ENCODE results near the gene DHX35.
A peak's percentile ranks its signal among the peaks of the same experiment; 100 is the strongest.

The DHX35 gene

DNA sequence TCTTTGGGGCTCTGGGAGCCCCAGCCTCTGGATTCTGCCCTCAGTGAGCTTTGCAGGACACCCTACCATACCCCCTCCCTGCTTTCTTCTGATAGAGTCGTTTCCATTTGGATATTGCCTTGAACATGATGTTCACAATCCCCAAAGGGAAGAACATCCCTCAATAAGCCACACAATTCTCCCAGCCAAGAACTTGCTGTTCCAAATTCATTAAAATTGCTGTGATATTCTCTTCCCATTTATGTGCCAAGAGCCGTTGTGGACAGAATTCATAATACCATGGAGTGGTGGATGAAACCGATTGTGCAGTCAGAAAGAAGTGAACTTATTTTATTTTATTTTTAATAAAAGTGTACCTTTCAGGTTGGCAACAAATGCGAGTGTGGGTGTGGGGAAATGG is 95.8 kb downstream of the DHX35 start:
- no peak for DNase-seq (ENCODE audit: low read depth in 2 of 2)

DNA sequence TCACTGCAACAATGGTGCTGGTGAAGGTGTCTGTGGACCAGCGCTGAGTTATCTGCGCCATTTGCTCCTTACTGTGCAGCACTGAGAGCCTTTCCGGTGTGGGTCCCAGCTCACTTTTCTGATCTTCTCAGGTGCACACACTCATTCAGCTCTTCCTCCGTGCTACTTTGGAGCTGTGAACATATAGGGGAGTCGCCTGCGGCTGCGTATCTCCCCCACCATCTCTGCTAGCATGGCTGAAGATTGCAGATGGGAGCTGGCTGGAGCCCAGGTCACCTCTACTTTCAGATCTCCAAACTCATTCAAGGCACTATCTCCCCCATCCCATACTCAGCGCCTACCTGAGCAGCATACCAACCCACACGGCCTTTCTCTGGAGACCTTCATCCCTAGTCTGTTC is 96.9 kb downstream of the DHX35 start:
- no peak for DNase-seq (ENCODE audit: low read depth in 2 of 2)

DNA sequence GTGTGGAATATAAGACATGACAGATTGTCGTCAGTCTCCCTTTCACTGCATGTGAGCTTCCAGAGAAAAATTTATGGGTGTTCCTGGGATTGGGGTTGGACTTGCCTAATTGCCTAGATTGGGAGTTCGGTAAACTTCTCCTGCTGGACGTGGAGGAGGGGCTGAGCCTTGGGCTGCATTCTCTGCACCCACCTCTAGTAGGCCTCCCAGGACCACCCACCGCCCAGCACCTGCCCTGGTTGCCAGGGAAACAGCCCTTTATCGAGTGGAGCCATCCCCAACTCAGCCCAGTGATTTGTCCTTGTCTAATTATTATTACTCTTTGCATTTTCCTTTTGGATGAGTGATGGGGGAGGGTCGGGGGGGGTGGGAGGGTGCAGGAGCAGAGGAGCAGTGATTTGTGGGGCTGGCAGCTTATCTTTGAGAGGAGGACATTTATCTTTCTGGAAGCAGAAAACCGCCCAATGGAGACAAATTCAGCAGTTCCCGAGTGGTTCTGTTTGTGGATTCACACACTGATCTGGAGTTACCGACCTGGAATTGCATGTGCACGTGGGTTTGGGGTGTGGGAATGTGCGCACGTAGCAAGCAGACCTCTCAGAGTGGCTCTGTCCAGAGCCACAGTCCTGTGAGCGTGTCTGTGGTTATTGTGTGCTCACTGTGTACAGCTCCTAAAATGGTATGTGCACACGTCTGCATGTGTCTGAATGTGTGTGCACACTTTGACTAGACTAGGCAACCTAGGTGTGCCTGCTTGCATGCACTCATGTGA is 104.5 kb downstream of the DHX35 start:
- DNase-seq (ENCODE audit: low read depth in 2 of 2) = no peak

DNA sequence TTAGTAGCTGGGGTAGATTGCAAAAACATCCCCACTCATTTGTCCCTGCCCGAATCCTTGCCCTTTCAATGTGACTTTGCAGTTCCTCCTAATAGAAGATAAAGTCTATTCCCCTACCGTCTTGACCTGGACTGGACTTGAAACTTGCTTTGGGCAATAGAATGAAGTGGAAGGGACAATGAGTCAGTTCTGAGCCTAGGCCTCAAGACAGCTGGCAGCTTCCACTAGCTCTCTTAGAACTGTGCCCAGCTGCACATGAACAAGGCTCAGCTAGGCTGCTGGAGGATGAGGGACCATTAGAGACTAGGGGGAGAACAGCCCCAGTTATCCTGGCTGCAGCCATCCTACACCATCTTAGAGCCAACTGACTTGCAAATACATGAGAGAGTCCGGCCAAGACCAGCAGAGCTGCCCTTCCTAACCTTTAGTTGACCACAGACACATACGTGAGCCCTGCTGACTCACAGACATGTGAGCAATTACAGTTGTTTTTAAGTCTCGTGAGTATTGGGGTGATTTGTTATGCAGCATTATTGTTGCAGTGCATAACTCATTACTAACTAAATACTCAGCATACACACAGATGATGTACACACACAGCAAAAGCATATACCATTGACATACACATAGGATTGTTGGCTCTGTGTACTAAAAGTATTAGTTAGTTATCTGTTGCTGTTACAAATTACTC is 105.5 kb downstream of the DHX35 start:
- DNase-seq (ENCODE audit: low read depth in 2 of 2) = no peak

DNA sequence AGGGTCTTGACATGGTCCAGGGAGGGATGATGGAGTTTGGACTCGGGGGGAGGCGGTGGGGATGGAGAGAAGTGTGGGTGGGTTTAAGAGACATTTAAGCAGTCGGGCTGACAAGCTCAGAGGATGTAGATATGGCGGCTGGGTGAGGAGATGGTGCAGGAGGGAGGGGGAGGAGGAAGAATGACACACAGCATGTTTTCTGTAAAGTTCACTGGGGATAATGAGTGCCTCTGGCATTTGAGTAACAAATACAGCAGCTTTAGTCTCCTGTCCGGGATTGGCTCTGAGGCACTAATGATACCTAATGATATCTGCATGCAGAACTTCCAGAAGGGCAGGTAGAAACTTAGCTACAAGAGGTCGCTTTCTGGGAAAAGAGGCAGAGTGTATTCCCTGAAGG is 107.8 kb downstream of the DHX35 start:
- DNase-seq (ENCODE audit: low read depth in 2 of 2) = no peak

DNA sequence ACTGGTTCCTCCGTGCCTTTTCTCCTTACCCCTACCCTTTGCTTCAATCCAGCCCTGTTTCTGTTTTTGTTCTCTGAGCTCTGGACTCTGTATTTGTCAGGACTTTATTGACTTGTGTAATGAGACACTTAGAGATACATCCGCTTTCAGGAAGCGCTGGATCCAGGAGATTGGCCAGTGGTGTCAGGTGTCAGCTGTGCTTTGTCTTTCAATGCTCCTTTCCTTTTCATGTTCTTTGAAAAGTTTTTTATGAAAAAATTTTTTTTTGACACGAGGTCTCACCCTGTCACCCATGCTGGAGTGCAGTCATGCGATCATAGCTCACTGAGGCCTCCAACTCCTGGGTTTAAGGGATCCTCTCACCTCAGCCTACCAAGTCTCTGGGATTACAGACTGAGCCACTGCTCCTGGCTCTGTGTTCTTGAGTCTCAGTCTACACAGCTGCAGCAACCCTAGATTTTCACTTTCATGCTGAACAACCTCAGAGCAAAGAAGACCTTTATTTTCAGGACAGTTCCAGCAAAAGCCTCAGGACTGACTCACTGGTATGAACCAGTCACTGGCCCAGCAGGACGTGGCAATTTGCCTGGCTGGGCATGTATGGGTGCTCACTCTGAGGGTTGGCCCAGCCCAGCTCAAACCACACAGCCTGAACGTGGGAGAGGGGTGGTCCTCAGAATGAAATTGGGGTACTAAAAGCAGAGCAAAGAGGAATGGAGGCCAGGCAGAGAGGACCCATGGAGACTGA is 108.5 kb downstream of the DHX35 start:
- no peak for DNase-seq (ENCODE audit: low read depth in 2 of 2)

DNA sequence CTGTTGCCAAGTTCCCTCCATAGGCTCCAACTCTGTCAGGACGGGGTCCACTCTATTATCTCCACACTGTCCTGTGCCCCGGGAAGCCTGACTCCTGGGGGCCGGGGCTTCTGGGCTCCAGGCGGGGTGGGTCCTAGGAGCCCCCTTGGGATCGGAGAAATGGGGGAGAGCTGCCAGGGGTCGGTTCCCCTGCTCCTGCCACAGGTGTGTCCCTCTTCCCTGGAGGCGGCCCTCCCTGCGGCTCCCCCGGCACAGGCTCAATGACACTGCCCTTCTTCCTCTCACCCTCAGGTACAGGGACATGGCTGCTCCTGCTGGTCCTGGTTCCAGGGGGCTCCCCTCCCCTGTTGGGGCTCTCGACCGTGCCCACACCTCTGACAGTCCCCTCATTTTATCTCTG is 110.0 kb downstream of the DHX35 start:
- DNase-seq (ENCODE audit: low read depth in 2 of 2) = no peak

DNA sequence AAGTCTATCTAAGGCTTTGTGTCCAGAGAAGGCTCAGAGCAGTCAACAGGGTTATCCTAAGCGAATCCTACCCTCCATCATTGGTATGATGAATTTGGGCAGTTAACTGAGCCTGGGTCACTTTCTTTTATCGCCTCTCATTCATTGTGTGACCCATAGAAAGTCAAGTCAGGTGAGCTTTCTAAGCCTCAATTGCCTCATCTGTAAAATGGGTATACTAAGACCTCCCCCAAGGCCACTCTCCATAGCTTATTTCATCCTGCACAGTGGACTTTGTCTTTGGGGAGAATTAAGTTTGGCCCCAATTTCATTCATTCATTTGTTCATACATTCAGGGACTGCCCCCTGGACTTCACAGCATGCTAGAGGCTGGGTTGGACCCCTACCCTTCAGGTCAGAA is 110.5 kb downstream of the DHX35 start:
- DNase-seq (ENCODE audit: low read depth in 2 of 2) = no peak

DNA sequence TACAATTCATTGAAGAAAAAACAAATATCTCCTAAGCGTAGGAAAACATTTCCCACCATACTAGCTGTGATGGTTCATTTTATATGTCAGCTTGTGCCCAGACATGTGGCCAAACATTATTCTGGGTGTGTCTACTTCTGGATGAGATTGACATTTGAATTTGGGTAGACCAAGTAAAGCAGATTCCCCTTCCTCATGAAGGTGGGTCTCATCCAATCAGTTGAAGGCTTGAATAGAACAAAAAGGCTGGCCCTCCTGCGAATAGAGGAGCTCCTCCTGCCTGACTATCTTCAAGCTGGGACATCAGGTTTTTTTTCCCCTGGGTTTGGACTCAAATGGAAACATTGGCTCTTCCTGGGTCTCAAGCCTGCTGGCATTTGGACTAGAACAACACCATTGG is 113.6 kb downstream of the DHX35 start:
- DNase-seq (ENCODE audit: low read depth in 2 of 2) = no peak

DNA sequence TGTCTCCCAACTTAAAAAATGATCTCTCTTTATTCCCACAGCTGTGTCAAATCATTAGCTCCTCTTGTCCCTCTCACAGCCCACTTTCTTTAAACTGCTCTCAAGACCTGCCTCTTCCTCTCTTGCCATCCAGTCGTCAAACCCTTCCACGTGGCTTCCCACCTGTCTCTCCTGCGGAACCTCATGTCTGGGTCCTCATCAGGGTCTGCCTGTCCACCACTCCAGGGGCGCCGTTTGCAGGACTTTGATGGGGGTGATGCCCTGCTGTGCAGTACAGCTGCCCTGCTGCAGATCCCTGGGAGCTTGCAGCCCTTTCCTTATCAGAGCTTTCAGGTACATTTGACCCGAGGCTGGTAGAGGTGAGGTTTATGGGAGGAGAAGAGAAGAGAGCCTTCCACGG is 114.8 kb downstream of the DHX35 start:
- no peak for DNase-seq (ENCODE audit: low read depth in 2 of 2)

DNA sequence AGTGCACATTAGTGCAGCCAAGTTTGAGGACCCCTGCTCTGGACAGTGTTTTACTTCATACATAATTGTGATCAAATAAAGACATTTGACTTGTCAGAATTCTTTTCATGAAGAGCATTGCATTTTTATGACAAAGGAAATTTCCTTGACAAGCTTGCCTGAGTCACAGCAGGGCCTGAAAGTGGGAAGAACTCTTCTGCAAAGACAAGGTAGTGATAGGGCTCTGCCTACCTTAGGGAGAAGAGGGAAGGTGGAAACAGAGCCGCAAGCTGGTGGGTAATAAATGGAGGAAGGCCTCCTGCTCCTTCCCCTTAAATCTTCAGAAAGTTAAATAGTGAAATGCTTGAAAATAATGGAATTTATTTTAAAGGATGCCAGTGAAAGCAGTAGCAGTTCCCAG is 118.2 kb downstream of the DHX35 start:
- DNase-seq (ENCODE audit: low read depth in 2 of 2) = no peak

DNA sequence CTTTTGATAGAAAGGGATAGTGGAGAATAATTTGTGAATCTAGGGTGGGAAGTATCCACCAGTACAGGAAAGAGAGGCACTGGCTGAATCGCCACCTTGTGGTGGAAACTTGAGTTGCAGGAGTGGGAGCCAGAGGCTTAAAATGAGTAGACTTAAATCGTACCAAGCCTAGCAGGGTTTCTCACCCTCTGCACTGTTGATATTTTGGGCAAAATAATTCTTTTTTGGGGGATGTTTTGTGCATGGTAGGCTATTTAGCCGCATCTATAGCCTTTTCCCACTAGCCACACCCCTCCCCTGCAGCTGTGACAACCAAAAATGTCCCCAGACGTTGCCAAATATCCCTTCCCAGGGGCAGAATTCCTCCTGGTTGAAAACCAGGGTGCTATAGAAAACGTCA is 119.1 kb downstream of the DHX35 start:
- DNase-seq (ENCODE audit: low read depth in 2 of 2) = peak; percentile 62 to 85

DNA sequence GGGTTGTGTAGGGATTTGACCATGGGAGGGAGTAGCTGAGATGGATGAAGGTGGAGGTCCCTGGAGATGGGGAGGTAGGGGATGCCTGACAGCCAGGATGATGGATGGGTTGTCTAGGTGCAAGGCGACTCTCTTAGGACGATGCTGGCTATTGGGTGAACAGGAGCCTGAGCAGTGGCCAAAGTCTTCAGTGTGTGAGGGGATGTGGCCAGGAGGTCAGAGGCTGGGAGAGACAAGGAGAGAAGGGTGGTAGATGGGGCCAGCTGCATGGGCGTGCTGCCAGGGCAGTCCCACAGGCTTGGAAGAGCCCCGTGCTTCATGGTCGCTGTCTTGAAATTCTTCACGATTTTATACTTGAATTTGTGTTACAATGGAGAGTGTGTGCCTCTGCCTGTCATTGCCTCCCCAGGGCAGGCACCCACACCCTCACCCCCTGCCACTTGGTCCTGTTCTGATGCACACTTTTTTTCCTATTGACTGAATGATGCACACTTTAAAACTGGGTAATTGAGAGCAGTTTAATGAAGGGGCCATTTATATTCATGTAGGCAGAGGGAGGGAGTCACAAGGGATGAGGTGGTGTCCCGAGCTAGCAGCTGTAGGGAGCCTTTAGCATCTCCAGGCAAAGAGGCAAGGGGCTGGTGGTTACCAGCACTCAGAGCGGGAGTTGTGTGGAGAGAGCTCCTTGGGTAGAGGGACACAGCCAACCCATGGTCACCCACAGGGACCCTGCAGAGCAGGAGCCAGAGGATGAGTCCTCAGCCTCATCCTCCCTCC is 120.7 kb downstream of the DHX35 start:
- DNase-seq (ENCODE audit: low read depth in 2 of 2) = no peak

DNA sequence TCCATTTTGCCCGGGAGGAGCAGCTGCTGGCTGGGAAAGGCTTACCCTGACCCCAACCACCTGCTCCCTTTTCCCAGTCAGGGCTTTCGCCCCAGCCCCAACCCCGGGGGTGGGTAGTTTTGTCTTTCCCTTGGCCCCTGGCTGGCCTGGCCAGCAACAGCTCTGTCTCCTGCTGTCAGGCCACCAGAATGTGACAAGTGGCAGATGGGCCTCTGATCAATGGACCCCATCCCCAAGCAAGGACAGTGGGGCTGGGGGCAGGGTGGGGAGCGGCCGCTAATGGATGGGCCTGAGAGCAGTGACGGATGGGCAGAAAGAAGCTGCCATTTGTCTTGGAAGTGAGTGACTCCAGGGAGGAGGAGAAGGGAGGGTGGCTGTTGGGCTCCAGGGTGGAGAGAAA is 121.6 kb downstream of the DHX35 start:
- DNase-seq (ENCODE audit: low read depth in 2 of 2) = no peak

DNA sequence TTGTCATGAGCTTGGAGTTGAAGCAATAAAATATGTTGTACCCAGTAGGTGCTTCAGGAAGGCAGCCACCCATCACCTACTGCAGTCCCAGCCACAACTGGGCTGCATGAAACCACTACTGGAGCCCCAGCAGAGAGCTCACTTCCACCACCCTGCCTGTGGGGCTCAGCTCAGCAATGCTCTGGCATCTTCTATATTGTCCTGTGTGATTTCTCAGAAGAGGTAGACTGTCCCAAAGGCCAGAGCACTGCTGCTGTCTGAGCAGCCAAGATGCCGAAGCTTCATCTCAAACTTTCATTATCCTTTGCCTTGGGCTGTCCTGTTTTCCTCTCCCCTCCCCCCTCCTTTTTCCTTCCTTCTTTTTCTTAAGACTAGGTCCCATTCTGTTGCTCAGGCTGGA is 126.9 kb downstream of the DHX35 start:
- DNase-seq (ENCODE audit: low read depth in 2 of 2) = no peak
